BLaER1 treated with 17β-estradiol and CSF1 and Interleukin-3, amounts not matched to agents 10 nM and 100 nM (cell line): ENCODE results near the gene TMC8.

Experiments
- H3K27ac ChIP-seq, 11 experiments: shearing (Covaris generic); formaldehyde crosslinking; 2 replicates each; pipeline ENCODE4 v1.8.1; 2022
- H3K27me3 ChIP-seq, 11 experiments: shearing (Covaris generic); formaldehyde crosslinking; 2 replicates each; pipeline ENCODE4 v1.8.1; 2022
- H3K36me3 ChIP-seq, 11 experiments: shearing (Covaris generic); formaldehyde crosslinking; 2 replicates each; pipeline ENCODE4 v1.8.1; 2022
- H3K4me1 ChIP-seq, 10 experiments: shearing (Covaris generic); formaldehyde crosslinking; 2 replicates each; pipeline ENCODE4 v1.8.1; 2022
- H3K4me2 ChIP-seq, 11 experiments: shearing (Covaris generic); formaldehyde crosslinking; 2 replicates each; pipeline ENCODE4 v1.8.1; 2022
- H3K4me3 ChIP-seq, 10 experiments: shearing (Covaris generic); formaldehyde crosslinking; 2 replicates each; pipeline ENCODE4 v1.8.1; 2022
- H3K9ac ChIP-seq, 11 experiments: shearing (Covaris generic); formaldehyde crosslinking; 2 replicates each; pipeline ENCODE4 v1.8.1; 2022
- H3K9me3 ChIP-seq, 11 experiments: shearing (Covaris generic); formaldehyde crosslinking; replicated peaks in 1 of 11; 2 replicates each; pipeline ENCODE4 v1.8.1; 2022
- H4K20me1 ChIP-seq, 11 experiments: shearing (Covaris generic); formaldehyde crosslinking; 2 replicates each; pipeline ENCODE4 v1.8.1; 2022
- Cebpa-rat ChIP-seq, 11 experiments: shearing (Covaris generic); IDR thresholded peaks; 2 replicates each; pipeline ENCODE4 v1.8.1; 2022

Gene TMC8

GRCh38 chr17:78186692-78187595, 56.4 kb downstream of the TMC8 start, which contains the start of the genes AFMID and TK1:
TSS of gene AFMID (plus strand) at chr17:78187362. CDS start at chr17:78187371, 9 bp downstream.
TSS of gene TK1 (minus strand) at chr17:78187052. CDS start at chr17:78186994, 58 bp downstream.
- Histone ChIP-seq H3K9ac (peak within 1 kb of the TSS; percentile 65 to 92 (median 87); a peak in 20 of 22 replicates), H3K4me3 (peak within 1 kb of the TSS; percentile 49 to 78 (median 70)), H4K20me1 (peaks cover 0 to 39% (median 14%) of the 10 kb centered on the region in 11 experiments; a peak in 12 of 22 replicates), H3K9me3 (no peaks in the 10 kb centered on the region), H3K36me3 (peaks cover 15 to 67% (median 50%) of the 10 kb centered on the region in 11 experiments; a peak in 21 of 22 replicates), H3K27me3 (no peaks in the 10 kb centered on the region), H3K4me1 (peaks cover 56 to 87% (median 76%) of the 10 kb centered on the region in 10 experiments), H3K27ac (peak within 1 kb of the TSS in 10 of 11 experiments; percentile 46 to 93 (median 87); a peak in 19 of 22 replicates), H3K4me2 (peak within 1 kb of the TSS; percentile 86 to 99 (median 93))
- TF ChIP-seq Cebpa-rat (IDR thresholded peaks at IDR 0.05): no peak
